ENCODE data around the gene PRR27.

PRR27 gene

DNA sequence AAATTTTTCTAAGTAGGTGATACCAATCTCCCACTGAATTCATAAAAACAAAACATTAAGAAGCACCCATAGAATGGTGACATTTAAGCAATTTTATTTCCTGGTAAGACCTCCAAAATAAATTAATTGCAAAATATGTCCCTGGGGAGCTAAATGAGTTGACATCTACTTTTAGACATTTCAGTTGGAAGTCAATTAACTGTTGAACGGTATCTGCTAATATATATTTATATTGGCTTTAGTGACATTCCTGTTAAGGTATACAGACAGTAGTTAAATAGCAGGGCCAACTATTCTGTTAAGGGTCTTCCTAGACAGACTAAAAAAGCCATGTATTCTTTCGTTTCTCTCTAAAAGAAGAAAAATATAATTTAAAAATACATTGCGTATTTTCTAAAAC, at the start of gene PRR27:
Gene PRR27, plus strand, starts transcription at position 301 of the 400 bp plus-strand sequence. CDS start 139 bp downstream, outside the sequence.
- TF ChIP-seq ZFX (IDR thresholded peaks at IDR 0.05; ENCODE audit: borderline replicate concordance): no peak
- TF ChIP-seq, protein P1, sequence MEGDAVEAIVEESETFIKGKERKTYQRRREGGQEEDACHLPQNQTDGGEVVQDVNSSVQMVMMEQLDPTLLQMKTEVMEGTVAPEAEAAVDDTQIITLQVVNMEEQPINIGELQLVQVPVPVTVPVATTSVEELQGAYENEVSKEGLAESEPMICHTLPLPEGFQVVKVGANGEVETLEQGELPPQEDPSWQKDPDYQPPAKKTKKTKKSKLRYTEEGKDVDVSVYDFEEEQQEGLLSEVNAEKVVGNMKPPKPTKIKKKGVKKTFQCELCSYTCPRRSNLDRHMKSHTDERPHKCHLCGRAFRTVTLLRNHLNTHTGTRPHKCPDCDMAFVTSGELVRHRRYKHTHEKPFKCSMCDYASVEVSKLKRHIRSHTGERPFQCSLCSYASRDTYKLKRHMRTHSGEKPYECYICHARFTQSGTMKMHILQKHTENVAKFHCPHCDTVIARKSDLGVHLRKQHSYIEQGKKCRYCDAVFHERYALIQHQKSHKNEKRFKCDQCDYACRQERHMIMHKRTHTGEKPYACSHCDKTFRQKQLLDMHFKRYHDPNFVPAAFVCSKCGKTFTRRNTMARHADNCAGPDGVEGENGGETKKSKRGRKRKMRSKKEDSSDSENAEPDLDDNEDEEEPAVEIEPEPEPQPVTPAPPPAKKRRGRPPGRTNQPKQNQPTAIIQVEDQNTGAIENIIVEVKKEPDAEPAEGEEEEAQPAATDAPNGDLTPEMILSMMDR (IDR thresholded peaks at IDR 0.05): no peak
- H3K27ac ChIP-seq: no peak within 1 kb of the TSS

DNA sequence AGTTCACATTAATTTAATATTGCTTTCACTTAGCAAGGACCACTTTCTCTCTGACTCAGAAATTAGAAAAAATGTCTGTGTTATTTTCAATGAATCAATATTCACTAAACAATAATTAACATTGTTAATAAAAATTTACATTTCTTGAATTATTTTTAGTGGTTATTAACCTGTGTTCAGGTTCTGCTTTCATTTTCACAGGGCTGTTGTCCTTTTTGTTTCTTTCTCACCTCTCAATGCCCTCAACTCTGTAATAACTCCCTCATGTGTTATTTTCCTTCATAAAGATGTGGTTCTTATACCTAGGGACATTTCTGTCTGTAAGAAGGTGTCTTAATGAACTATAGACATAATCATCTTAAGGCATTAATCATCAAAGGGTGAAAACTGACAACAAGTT, 43.1 kb upstream of the PRR27 start:
- no peak for TF ChIP-seq ZFX (IDR thresholded peaks at IDR 0.05; ENCODE audit: borderline replicate concordance)
- TF ChIP-seq, protein P1 (IDR thresholded peaks at IDR 0.05): no peak
- no peak overlapping the region for H3K27ac ChIP-seq

DNA sequence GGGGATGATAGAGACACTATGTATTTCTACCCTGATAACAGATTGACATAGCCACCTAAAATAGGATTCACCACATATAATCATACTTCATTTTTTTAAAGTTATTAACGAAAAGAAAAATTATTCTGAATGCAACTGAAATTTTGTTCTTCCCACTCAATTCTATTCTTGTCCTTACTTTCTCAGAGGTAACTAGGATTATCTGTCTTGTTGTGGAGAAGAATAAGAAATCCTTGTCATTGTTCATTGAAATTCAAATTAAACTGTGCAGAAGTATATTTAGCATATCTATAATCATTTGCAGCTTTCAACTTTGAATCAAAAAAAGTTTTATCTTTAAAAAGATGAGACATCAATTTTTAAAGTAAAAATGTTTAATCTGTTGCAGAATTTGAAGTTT, 40.4 kb upstream of the PRR27 start:
- no peak for TF ChIP-seq ZFX (IDR thresholded peaks at IDR 0.05; ENCODE audit: borderline replicate concordance)
- TF ChIP-seq, protein P1 (IDR thresholded peaks at IDR 0.05): no peak
- H3K27ac ChIP-seq: no peak overlapping the region

DNA sequence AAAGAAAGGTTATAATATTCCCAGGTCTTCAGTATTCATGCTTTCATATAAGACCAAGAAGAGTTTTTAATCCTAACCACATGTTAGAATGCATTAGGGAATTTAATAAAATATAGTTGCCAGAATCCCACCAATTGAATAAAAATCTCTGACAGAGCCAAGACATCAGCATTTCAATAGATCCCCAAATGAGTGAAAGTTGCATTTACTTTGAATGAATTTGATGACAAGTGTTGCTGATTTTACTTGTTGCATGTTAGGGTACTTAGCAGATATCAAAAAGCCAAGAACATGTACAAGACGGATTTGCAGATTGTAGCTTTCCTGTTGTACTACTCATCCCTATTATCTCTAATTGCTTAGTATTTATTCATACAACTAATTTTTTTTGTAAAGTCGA, 39.9 kb upstream of the PRR27 start:
- H3K27ac ChIP-seq: no peak overlapping the region
- no peak for TF ChIP-seq ZFX (IDR thresholded peaks at IDR 0.05; ENCODE audit: borderline replicate concordance)
- TF ChIP-seq, protein P1 (IDR thresholded peaks at IDR 0.05): no peak

DNA sequence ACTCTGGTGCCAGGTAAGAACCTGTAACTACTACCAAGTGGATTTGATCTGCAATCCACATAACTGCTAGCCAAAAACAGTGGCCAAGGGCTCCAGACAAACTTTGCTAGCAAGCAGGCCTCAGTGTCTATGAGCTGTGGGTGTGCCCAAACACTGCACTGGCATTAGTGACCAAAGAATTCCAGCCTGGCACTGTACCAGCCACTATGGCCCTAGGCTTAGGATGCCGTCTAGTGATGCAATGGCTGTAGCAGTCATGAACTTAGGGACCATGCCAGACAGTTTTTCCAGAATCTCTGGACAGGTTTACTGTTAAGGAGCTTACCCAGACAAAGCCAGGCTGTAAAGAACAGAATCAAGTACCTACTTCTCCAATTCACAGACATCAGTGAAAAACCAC, 33.7 kb upstream of the PRR27 start:
- no peak overlapping the region for H3K27ac ChIP-seq
- TF ChIP-seq, protein P1 (IDR thresholded peaks at IDR 0.05): no peak
- TF ChIP-seq ZFX (IDR thresholded peaks at IDR 0.05; ENCODE audit: borderline replicate concordance): no peak

DNA sequence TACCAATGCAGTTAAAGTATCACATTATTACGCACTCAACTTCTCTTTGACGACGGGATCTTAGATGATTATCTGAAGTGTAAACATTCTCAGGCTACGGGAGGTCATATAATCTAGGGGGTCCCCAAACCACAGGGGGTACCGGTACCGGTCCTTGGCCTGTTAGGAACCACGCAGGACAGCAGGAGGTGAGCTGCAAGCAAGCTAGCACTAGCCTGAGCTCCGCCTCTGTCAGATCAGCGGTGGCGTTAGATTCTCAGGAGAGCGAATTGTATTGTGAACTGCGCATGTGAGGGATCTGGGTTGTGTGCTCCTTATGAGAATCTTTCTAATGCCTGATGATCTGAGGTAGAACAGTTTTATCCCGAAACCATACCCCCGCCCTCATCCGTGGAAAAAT, 20.6 kb upstream of the PRR27 start:
- no peak overlapping the region for H3K27ac ChIP-seq
- TF ChIP-seq, protein P1 (IDR thresholded peaks at IDR 0.05): no peak
- no peak for TF ChIP-seq ZFX (IDR thresholded peaks at IDR 0.05; ENCODE audit: borderline replicate concordance)

DNA sequence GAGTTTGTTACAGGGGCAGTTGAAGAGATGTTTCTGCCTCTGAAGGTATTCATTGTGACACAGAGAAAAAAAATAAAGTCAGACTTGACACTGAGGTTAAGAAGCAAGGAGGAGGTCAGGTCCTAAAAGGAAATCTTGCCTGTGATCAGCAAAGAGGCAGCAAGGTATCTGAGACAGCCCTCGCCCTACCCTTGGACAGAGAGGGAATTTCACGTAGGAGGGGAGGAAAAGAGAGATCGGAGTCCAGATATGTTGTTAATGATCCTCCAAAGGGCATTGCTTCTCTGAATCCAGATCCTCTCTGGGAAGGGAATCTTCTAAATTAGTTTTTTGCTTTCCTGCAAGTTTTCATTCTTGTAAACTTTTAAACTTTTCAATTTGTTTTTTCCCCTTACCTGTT, 15.3 kb upstream of the PRR27 start:
- H3K27ac ChIP-seq: no peak overlapping the region
- TF ChIP-seq ZFX (IDR thresholded peaks at IDR 0.05; ENCODE audit: borderline replicate concordance): no peak
- TF ChIP-seq, protein P1 (IDR thresholded peaks at IDR 0.05): no peak
